ENCODE measurements around the gene KRT6A.

DNA sequence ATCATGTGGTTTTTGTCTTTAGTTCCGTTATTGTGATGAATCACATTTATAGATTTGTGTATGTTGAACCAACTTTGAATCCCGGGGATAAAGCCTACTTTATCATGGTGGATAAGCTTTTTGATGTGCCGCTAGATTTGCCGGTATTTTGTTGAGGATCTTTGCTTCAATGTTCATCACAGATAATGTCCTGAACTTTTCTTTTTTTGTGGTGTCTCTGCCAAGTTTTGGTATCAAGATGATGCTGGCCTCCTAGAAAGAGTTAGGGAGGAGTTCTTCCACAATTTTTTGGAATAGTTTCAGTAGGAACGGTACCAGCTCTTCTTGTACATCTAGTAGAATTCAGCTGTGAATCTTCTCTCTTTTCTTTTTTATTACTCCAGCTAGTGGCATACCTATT is 34.2 kb downstream of the KRT6A start:
- TF ChIP-seq, protein P1, sequence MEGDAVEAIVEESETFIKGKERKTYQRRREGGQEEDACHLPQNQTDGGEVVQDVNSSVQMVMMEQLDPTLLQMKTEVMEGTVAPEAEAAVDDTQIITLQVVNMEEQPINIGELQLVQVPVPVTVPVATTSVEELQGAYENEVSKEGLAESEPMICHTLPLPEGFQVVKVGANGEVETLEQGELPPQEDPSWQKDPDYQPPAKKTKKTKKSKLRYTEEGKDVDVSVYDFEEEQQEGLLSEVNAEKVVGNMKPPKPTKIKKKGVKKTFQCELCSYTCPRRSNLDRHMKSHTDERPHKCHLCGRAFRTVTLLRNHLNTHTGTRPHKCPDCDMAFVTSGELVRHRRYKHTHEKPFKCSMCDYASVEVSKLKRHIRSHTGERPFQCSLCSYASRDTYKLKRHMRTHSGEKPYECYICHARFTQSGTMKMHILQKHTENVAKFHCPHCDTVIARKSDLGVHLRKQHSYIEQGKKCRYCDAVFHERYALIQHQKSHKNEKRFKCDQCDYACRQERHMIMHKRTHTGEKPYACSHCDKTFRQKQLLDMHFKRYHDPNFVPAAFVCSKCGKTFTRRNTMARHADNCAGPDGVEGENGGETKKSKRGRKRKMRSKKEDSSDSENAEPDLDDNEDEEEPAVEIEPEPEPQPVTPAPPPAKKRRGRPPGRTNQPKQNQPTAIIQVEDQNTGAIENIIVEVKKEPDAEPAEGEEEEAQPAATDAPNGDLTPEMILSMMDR (IDR thresholded peaks at IDR 0.05; ENCODE audit: borderline replicate concordance, extremely low read depth, low read length, poor library complexity, severe bottlenecking), result no peak
- TF ChIP-seq EZH2 (IDR thresholded peaks at IDR 0.05; ENCODE audit: borderline replicate concordance, low read depth, low read length, severe bottlenecking), result no peak

All from DND-41 (cell line).